Smooth muscle cell of the brain vasculature (primary cell): ENCODE measurements around the gene CYP4F22.
"Not testable (repeated sequence)": the region's sequence is repeated elsewhere in the genome, so short reads cannot be mapped to it uniquely, and the experiment has no call there.

Source experiments
- DNase-seq: peaks from one replicate; pipeline ENCODE4 v3.0.0-alpha.2; 2012; ENCODE audit warnings: low read depth, low spot score

CYP4F22 gene

GRCh38 chr19:15508035-15508710 is at the start of gene CYP4F22:
TSS of gene CYP4F22 (plus strand) at chr19:15508525. CDS start at chr19:15525337, 16,812 bp downstream.
- DNase-seq, result no peak

- DNase-seq, result no peak
Observed at GRCh38 chr19:15461694-15462093, 46.6 kb upstream of the CYP4F22 start.

DNA sequence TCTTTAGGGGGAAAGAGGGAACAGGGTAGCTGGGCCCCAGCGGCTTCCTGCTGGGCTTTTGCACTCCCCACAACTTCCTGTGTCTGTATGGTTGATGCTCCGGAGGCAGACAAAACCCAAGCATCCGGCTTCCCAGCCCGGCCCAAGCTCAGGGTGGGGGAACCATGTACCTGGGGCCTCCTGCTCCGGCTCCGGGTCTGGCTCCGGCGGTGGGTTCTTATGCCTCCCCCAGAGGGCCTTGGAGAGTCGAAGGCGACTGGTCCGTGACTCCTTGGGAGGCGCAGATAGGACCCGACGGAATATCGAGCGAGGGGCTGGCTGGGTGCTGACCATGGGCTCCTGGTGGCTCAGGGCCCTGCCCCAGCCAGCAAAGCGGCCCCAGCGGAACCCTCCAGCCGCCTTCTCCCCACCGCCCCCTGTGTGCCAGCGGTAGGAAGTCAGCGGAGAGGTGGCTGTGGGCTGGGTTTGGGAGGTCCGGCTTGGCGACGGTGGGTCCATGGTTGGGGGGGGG is 44.4 kb upstream of the CYP4F22 start:
- no peak for DNase-seq

- no peak for DNase-seq
Observed at GRCh38 chr19:15464394-15465385, 43.6 kb upstream of the CYP4F22 start, which contains the start of gene RASAL3. TSS of gene RASAL3 (minus strand) at chr19:15464544. CDS start at chr19:15464358, 186 bp downstream.

GRCh38 chr19:15466851-15467733 is 41.2 kb upstream of the CYP4F22 start:
- no peak for DNase-seq

DNA sequence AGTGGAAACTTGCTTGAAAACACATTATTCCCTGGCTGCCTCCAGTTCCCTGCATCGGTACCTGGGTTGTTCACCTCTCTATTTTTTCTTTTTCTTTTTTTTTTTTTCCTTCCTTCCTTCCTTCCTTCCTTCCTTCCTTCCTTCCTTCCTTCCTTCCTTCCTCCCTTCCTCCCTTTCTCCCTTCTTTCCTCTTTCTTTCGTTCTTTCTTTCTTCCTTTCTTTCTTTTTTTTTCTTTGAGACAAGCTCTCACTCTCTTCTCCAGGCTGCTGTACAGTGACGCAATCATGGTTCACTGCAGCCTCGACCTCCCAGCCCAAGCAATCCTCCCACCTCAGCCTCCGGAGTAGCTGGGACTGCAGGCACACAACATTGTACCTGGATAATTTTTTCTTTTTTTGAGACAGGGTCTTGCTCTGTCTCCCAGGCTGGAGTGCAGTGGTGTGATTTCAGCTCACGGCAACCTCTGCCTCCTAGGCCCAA is 40.6 kb upstream of the CYP4F22 start:
- DNase-seq, result no peak

GRCh38 chr19:15468675-15469512 is 39.4 kb upstream of the CYP4F22 start:
- no peak for DNase-seq

DNA sequence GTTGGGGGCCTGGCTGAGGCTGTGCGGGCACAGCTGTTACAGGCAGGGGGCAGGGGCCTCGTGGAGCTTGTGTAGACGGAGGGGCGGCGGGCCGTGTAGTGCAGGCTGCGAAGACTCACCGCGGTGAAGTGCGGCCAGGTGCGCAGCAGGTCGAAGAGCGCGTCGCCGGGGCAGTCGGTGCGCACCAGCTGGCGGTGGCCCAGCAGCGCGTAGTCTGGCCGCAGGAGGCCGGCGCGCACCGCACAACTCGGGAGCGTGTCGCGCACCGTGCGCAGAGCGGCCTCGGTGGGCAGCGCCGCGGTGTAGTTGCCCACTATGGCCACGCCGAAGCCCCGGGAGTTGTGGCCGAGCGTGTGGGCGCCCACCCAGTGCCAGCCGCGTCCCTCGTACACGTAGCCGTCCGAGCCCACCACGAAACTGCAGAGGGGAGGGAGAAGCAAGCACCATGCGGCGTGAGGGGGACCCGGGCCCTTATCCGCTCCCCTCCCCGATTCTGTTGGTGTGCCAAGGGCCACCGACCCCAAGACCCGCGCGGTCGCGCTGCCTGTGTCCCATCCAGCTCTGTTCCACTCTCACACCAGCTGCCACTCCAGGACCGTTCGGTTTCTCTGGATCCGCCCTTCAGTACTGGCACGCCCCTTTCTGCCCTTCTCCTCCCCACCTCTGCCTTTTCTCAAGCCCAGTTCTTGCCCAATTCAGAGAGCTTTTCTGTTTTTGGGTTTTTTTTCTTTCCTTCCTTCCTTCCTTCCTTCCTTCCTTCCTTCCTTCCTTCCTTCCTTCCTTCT is 38.6 kb upstream of the CYP4F22 start:
- DNase-seq, result no peak

- DNase-seq, result no peak
Observed at GRCh38 chr19:15471639-15472101, 36.7 kb upstream of the CYP4F22 start.

DNA sequence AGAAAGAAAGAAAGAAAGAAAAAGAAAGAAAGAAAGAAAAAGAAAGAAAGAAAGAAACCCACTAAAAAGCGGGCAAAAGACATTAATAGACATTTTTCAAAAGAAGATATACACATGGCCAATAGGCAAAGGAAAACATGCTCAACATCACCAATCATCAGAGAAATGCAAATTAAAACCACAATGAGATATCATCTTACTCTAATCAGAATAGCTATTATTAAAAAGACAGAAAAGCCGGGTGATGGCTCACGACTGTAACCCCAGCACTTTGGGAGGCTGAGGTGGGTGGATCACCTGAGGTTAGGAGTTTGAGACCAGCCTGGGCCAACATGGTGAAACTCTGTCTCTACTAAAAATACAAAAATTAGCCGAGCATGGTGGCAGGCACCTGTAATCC is 34.5 kb upstream of the CYP4F22 start:
- DNase-seq, result not testable (repeated sequence)

DNA sequence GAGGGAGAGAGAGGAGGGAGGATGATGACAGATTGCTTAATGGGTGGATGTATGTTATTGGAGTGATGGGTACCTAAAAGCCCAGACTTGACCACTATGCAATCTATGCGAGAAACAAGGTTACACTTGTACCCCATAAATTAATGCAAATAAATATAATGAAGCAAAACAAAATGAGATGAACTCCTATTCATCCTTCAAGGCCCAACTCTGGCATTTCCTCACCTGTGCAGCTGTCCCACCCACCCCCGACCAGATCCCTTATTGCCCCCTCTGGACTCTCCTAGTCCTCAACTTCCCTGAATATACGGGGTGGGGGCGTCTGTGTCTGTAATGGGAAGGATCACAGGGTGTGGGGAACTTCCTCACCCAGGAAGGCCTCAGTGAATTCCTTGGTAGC is 33.2 kb upstream of the CYP4F22 start:
- no peak for DNase-seq

GRCh38 chr19:15475611-15476010 is 32.7 kb upstream of the CYP4F22 start:
- DNase-seq, result no peak

GRCh38 chr19:15476325-15476724 is 32.0 kb upstream of the CYP4F22 start:
- no peak for DNase-seq

GRCh38 chr19:15479391-15480345 is 28.7 kb upstream of the CYP4F22 start, which contains the start of gene PGLYRP2:
TSS of gene PGLYRP2 (minus strand) at chr19:15479501. CDS start at chr19:15479371, 130 bp downstream.
- DNase-seq, result no peak

DNA sequence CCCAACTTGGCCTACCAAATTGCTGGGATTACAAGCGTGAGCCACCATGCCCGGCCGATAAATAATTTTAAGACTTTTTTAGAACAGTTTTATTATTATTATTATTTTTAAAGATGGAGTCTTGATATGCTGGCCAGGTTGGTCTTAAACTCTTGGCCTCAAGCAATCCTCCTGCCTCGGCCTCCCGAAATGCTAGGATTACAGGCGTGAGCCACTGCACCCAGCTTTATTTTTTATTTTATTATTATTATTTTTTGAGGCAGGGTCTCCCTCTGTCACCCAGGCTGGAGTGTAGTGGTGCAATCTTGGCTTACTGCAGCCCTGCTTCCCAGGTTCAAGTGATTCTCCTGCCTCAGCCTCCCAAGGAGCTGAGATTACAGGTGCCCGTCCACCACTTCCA is 27.3 kb upstream of the CYP4F22 start:
- DNase-seq, result not testable (repeated sequence)

DNA sequence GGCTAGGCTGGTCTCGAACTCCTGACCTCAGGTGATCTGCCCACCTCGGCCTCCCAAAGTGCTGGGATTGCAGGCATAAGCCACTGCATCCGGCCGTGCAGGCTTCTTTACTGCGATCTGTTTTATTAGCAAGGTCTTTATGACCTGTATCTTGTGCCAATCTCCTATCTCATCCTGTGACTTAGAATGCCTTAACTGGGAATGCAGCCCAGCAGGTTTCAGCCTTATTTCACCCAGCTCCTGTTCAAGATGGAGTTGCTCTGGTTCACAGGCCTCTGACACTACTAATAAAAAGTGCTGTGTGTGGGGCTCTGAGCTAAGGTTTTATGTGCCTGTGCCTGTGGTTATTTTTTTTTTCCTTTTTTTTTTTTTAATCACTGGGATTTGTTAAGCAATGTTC is 22.6 kb upstream of the CYP4F22 start:
- not testable (repeated sequence) for DNase-seq

- DNase-seq, result no peak
Observed at GRCh38 chr19:15487038-15487437, 21.3 kb upstream of the CYP4F22 start.
